Esophagus muscularis mucosa (tissue), 4 donors: ENCODE measurements around the gene ARL15.

Source experiments
- CTCF ChIP-seq, 3 experiments: fragments of 200-600 bp in 2 of 3; fragments of 450-650 bp in 1 of 3; sonication (generic) in 2 of 3; IDR thresholded peaks; one replicate each; pipeline ENCODE4 v1.5.1; 2017 to 2019; ENCODE audit warnings: antibody characterized with exemption in 3 of 3, mild to moderate bottlenecking in 2 of 3, moderate library complexity in 1 of 3
- EP300 ChIP-seq: sonication (generic); formaldehyde crosslinking; IDR thresholded peaks from one replicate; pipeline ENCODE4 v1.6.1; 2017; ENCODE audit warnings: antibody characterized with exemption
- POLR2A ChIP-seq: fragments of 450-650 bp; IDR thresholded peaks from one replicate; pipeline ENCODE4 v1.6.1; 2017; ENCODE audit warnings: antibody characterized with exemption, moderate library complexity, mild to moderate bottlenecking, low read depth
- POLR2AphosphoS5 ChIP-seq, 2 donors: sonication (generic); formaldehyde crosslinking; IDR thresholded peaks; one replicate each; pipeline ENCODE4 v1.6.1; 2017; ENCODE audit warnings: antibody characterized with exemption in 2 of 2

GRCh38 chr5:53906736-53907135, 403.6 kb downstream of the ARL15 start:
- TF ChIP-seq CTCF (IDR thresholded peaks at IDR 0.05), result no peak
- TF ChIP-seq EP300, result no peak
- no peak for TF ChIP-seq POLR2AphosphoS5 (IDR thresholded peaks at IDR 0.05)
- no peak for TF ChIP-seq POLR2A
